Stimulated activated CD8-positive, alpha-beta memory T cell treated with anti-CD3 and anti-CD28 coated beads, Interleukin-12 subunit alpha, Interleukin-12 subunit beta, amount 100 ng/mL, for 4 hours (primary cell): ENCODE data around the gene CNTNAP5.

Experiments
- DNase-seq: peaks from one replicate; pipeline ENCODE4 v3.0.0-alpha.2; 2020; ENCODE audit warnings: low read depth

Gene CNTNAP5

GRCh38 chr2:124626993-124627392, 601.9 kb downstream of the CNTNAP5 start:
- DNase-seq, result no peak

GRCh38 chr2:124633812-124634211, 608.7 kb downstream of the CNTNAP5 start:
- DNase-seq, result no peak

DNA sequence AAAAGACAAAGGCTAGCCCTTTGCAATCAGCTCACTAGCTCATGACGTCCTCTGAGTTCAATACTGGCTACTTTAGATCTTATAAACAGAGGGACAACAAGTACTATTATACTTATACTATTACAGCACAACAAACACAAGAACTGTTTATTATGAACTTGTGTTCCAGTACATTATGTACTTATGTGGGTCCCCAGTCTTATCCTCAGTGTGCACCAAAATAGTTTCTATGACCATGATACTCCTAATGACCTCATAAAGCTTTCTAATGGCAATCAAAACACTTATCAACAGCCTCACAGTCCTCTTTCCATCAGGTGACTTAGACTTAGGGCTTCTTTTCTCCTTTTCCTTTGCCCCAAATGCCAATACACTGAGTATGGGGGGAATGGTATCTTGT, 614.4 kb downstream of the CNTNAP5 start:
- DNase-seq, result no peak

DNA sequence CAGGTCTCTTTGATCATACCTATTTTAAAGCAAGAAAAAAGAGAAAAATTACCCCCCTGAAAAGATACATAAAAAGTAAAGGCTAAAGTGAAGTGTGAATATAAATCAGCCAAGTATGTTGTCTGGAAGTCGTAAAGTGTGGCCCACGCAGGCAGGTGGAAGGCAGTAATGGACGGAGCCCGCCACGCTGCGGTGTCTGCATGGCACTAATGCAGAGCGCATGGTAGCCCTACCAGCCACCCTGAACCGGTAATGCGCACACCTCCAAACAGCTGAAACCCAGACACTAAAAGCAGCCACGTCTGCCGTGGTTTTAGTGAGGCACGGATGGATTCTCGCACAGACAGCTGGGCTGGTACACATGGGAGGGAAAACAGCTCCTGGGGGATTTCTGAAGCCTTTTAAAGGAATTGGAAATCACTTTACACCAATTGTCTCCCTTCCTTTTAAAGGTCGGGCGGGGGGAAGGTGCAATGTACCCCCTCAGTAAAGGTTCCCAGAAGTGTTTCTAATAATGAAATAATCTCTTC, 615.2 kb downstream of the CNTNAP5 start:
- DNase-seq, result no peak

GRCh38 chr2:124646166-124646815, 621.2 kb downstream of the CNTNAP5 start:
- no peak for DNase-seq

DNA sequence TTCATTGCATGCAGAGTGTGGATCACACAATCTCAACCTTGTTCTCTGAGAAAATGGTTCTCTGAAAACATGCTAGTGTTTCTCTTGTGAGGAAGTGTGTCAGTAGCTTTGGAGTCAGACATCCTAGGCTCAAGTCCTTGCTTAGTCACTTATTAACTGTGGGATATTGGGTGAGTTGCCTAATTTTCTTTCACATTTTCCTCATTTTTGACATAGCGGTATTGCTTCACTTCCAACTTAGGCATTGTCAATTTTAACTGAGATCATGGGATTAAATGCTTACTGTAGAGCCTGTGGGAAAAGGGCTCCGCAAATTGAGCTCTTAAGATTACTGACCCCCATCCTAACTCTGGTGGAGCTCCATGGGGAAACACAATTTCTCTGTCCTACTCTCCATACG, 622.2 kb downstream of the CNTNAP5 start:
- no peak for DNase-seq

- DNase-seq, result no peak
Measured at GRCh38 chr2:124647663-124648062, 622.6 kb downstream of the CNTNAP5 start.

DNA sequence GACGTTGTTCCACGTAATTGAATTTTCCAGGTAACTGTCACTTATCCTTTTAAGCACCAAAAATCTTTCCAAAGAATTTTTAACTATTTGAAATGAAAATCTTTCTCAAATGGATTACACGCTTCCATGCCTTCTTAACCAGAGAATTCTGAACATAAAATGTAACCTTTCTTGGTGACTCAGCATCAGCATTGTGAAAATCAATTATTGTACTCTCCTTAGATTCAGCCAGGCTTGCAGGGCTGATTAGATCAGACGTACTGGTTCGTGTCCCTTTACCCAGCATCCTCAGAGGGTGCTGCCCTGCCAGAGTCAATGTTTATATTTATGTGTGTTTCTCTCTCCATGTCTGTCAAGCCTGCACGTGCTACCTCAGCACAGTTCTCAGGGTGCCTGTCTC, 623.9 kb downstream of the CNTNAP5 start:
- DNase-seq, result no peak

DNA sequence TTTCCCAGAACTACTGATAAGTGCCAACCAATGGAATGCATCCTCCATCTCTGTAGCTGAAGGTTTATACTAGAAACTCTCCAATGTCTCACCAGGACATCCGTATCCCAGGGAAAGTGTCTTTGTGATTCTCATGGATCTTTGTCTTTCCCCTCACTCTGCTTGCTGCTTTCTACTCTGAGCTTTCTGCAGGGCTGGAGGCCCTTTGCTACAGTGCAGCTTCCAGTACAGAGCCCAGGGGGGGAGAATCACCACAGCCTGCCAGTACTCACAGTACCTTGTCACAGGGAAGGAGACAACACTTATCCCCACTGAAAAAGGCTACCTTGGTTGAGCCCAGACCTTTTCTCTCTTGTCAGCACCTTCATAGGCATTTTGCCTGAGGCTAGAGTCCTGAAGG, 627.0 kb downstream of the CNTNAP5 start:
- DNase-seq, result no peak

DNA sequence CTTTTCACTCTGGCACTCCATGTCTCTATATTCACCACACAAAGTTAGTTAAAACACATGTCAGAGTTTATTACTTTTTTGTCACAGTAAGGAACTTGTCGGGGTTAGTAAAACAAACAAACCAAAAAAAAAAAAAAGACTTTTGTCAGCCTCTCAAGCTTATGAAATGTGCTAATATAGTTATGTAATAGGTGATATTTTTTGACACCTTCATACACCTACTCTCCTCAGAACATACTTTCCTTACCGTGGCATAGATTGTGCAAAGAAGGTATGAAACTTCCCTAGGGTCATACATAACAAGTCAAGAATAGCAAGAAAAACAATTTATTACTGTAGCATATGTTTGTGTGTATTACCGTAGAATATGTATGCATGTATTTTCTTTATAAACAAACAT, 633.3 kb downstream of the CNTNAP5 start:
- no peak for DNase-seq

GRCh38 chr2:124661558-124661957, 636.5 kb downstream of the CNTNAP5 start:
- DNase-seq, result no peak

GRCh38 chr2:124662946-124663644, 638.0 kb downstream of the CNTNAP5 start:
- no peak for DNase-seq

DNA sequence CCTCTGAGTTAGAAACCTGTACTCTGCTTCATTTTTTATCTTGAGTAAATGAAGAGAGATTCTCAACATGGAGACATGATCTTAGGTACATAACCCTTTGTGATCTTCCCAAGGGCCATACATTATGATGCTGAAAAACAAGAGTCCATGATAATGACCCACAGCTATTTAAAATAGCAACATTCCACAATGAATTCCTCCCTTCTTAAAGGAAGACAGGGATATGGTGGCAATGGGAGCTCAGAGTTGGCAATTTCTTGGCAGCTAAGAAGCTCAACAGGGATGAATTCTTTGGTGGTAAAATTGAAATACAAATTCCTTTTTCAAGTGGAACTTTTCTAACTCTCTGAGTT, 638.5 kb downstream of the CNTNAP5 start:
- DNase-seq, result no peak

- no peak for DNase-seq
Measured at GRCh38 chr2:124664363-124664762, 639.3 kb downstream of the CNTNAP5 start.

DNA sequence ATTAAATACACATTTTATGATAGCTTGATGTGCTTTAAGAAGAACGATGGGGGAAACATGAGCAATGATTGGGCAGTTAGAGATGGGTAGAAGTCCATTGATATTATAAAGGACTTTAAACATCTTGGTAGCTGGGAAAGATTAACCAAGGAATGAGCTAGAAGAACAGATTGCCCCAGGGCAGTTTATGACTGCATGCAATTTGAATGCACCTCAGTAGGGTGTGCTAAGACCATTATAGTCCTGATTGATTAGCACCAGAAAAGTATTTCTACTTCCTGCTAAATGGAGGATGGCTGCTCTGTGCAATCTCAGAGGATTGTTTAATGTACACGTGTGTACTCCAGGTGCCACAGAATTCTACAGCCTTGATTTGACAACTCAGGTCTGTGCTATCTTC, 641.9 kb downstream of the CNTNAP5 start:
- no peak for DNase-seq

DNA sequence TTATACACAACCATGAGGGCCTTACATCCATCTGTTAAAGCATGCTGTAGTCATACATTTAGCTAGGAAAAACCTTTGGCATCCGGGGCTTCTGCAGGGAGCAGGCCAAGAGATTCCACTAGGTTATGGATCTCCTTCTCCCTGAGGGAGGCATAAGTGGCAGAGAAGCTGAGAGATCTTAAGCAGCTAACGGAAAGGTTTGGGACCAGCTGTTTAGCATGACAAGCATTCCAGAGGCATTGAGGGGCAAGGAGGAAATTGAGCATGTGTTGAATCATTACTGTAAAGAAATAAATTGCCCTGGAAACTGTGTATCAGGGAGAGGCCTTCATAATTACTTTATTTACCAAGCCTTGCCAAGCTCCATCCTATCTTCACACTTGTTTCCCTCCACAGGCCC, 643.1 kb downstream of the CNTNAP5 start:
- DNase-seq, result no peak

DNA sequence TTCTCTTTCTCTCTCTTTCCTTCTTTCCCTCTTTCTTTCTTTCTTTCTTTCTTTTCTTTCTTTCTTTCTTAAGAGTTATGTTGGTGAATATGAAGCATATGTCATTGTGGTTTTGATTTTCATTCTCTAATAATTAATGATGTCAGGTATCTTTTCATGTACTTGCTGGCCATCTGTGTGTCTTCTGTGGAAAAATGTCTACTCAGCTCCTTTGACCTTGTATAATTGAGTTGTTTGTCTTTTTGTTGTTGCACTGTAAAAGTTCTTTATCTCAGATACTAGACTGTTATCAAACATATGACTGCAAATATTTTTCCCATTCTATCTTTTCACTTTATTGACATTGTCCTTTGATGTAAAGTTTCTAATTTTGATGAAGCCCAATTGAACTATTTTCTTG, 645.1 kb downstream of the CNTNAP5 start:
- no peak for DNase-seq

DNA sequence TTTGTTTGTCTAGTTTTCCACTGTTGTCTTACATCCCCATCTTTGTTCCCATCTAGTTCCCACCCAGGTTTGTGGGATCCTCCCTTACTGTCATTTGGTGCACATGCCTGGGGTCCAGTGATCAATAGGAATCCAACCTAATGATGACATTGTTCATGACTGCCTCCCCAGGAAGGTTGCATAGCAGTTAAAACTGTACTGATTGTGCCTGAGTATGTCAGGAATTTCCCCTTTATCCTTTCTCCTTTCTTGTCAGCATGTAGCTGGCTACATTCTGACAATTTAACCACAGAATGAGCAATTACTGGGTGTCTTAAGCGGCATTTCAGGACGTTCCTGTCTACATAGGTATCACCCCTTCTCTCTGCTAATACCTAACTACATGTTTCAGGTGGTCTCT, 653.0 kb downstream of the CNTNAP5 start:
- no peak for DNase-seq

- no peak for DNase-seq
Measured at GRCh38 chr2:124683536-124684428, 658.7 kb downstream of the CNTNAP5 start.

DNA sequence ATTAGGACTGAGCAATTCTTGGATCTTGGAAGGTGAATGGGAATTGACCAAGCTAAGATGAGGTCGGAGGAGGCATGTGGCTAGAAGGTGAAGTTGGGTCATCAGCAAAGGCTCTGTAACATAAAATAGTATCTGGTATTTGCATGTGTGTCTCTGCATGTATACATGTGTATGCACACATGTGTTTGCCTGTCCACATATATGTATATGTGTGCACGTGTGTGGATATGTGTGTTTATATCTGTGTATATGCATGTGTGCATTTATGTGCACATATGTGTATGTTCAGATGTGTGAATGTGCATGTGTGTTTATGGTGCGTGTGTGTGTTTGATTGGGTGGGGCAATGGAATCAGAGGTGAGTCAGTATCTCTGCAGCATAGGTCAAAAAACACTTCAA, 664.3 kb downstream of the CNTNAP5 start:
- DNase-seq, result no peak

DNA sequence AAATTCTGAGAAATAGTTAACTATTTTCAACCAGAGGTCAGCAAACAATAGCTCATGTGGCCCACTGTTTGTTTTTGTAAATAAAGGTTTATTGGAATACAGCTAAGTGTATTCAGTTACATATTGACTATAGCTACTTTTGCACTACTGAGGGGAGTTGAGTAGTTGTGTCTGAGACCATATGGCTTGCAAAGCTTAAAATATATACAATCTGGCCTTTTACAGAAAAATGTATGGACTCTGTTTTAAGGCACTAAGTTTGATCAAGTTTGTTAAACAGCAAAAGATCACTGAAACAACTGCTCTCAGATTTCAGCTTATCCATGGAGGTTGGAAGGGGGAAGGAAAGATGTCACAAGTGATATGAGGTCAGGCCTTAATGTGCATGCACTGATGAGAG, 667.1 kb downstream of the CNTNAP5 start:
- DNase-seq, result no peak

DNA sequence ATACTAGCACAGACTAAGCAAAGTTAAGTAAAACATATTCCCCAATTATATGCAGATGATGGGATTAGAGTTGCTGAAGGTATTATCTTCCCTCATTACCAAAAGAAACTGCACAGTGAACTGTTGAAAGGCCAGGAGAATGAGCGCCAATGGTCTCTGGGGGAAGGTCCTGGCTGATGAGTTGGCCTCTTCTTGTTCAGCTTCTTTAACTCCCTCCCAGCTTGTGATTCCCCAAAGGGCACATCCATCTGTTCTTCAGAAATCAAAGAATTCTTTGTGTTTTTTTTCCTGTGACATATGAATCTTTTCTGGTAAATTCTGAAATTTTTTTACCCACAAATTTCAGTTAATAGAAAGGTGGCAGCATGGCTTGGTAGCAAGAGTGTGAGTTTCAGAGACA, 667.6 kb downstream of the CNTNAP5 start:
- DNase-seq, result no peak

DNA sequence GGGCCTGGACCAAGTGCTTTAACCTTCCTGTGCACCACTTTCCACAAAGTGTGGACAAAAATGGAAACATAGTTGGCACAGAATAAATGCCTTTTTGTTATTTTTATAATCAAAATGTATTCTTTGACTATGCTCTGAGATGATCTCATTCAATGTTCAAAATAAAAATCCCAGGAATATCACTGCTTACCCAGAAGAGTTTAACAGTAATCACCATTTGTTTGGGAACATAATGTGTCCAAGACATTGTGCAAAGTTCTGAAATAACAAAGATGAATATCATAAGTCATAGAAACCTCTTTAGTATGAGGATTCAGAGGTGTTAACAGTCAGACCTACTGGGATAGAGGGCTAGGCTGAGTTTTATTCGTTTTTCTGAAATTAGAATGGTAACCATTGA, 668.1 kb downstream of the CNTNAP5 start:
- no peak for DNase-seq
